Heart right ventricle (tissue), 16 donors: Measurements from ENCODE around the gene LAMC2. TPM values are rescaled to one million over a fixed set of nuclear protein-coding genes. Genes with fewer than 3 reads are reported as not detected.

ENCODE experiments used
- ATAC-seq, 8 donors: fragments of 200-7000 bp; cut with Tn5 transposase; one replicate each; pipeline ENCODE4 v1.9.1; 2020; ENCODE audit warnings: mild to moderate bottlenecking in 8 of 8, moderate library complexity in 8 of 8, moderate number of reproducible peaks in 1 of 8
- DNase-seq, 2 donors: peaks; one replicate each; pipeline ENCODE4 v3.0.0-alpha.2; 2020
- H3K27ac ChIP-seq, 10 donors: fragments of 200-600 bp; sonication (generic) in 2 of 10; one replicate each; pipeline versions ENCODE4 v1.5.0 to v1.8.0; 2020 to 2022; ENCODE audit warnings: mild to moderate bottlenecking in 3 of 10
- H3K27me3 ChIP-seq, 7 donors: fragments of 200-600 bp; one replicate each; pipeline ENCODE4 v1.8.0; 2021 to 2022; ENCODE audit warnings: mild to moderate bottlenecking in 2 of 7
- H3K36me3 ChIP-seq, 9 donors: fragments of 200-600 bp; sonication (generic) in 1 of 9; one replicate each; pipeline versions ENCODE4 v1.5.0 to v1.8.0; 2020 to 2022; ENCODE audit warnings: mild to moderate bottlenecking in 2 of 9
- H3K4me1 ChIP-seq, 9 donors: fragments of 200-600 bp; sonication (generic) in 1 of 9; one replicate each; pipeline versions ENCODE4 v1.5.0 to v1.8.0; 2020 to 2022; ENCODE audit warnings: mild to moderate bottlenecking in 4 of 9
- H3K4me3 ChIP-seq, 10 donors: fragments of 200-600 bp; sonication (generic) in 2 of 10; one replicate each; pipeline versions ENCODE4 v1.5.0 to v1.8.0; 2020 to 2022; ENCODE audit warnings: mild to moderate bottlenecking in 7 of 10, moderate library complexity in 2 of 10
- H3K9me3 ChIP-seq, 11 donors: fragments of 200-600 bp in 10 of 11; sonication (generic) in 2 of 11; one replicate each; pipeline versions ENCODE4 v1.5.0 to v1.8.0; 2013 to 2022; ENCODE audit warnings: mild to moderate bottlenecking in 2 of 11, control low read depth in 1 of 11, moderate library complexity in 1 of 11
- CTCF ChIP-seq, 9 donors: fragments of 200-600 bp; sonication (generic) in 2 of 9; IDR thresholded peaks; one replicate each; pipeline versions ENCODE4 v1.5.0 to v1.8.0; 2021 to 2022; ENCODE audit warnings: antibody characterized with exemption in 9 of 9, mild to moderate bottlenecking in 5 of 9, moderate library complexity in 1 of 9
- WGBS, 2 donors: extraction: QIAGEN DNeasy Blood & Tissue Kit; methylation state at CpG; one replicate each; pipeline ENCODE4 v1.1.7; 2013; ENCODE audit warnings: inconsistent platforms in 1 of 2; 5-methylcytosine and 5-hydroxymethylcytosine counted together
- intact Hi-C, 10 donors: fragments of 100-400 bp; cut with DNase I; formaldehyde crosslinking; loops; one replicate each; pipeline versions ENCODE4 v1.11.1 to v1.14.2; 2022
- polyA plus RNA-seq, 2 donors: library from polyadenylated mRNA; stranded (reverse); fragments of 200-250 nt; gene quantifications; one replicate each; pipeline ENCODE4 v1.2.3, GENCODE V29; 2013
- total RNA-seq, 10 donors: library from RNA; stranded (reverse); fragmentation: NEBNext Ultra II Directional in 3 of 10; extraction: Animal tissue kit (Norgen Biotek cat#: 25700) in 3 of 10; gene quantifications; one replicate each; pipeline versions ENCODE4 v1.2.1 to v1.2.4, GENCODE V29; 2021 to 2023
- donor health status: Arrhythmogenic right ventricular cardiomyopathy.
- donor health status: ischemic (EF 13 %, LVEDD 7.1; RV severe dilation, severe dysfunction).
- donor health status: healthy with polysubstance abuse.
- donor health status: DM: no; HTN: yes; CAD: no.
- donor health status: DM: no; HTN: no; CAD: no.
- donor health status: ischemic (EF 25% LVEDD 6.9; RV normal size, moderate dysfunction).
- donor health status: ischemic (EF 25% LVEDD 5.7; RV mildly dilated, moderate dysfunction).
- donor health status: healthy.
- donor health status: DM: yes; HTN: yes; CAD: no.
- donor health status: Ischemic cardiomyopathy.
- donor health status: ischemic (EF 35%, LVEDD 5.7; RV mildly dilated, moderate dysfunction).
- donor health status: nonischemic (EF 11% LVEDD 7.7; RV severe dilation, severe dysfunction).
- donor health status: DM: yes; HTN: yes; CAD: no.
- donor health status: PGD.
- donor health status: ischemic (EF 29% LVEDD 5.4; RV normal size, mild dysfunction).
- donor health status: nonischemic (EF 23%, LVEDD 6.1; RV moderate dilation, normal function).

LAMC2 gene
- total and polyA plus RNA-seq, 12 donors = 0.53 to 8.8 (median 1.6) TPM

- Histone ChIP-seq H3K27me3 (no peaks in the 10 kb centered on the region), H3K9me3 (peaks cover 0 to 8% (median 0%) of the 10 kb centered on the region in 11 donors), H3K27ac (no peak overlapping the region), H3K36me3 (no peaks in the 10 kb centered on the region), H3K4me3 (no peak overlapping the region), H3K4me1 (peaks cover 0 to 36% (median 19%) of the 10 kb centered on the region in 9 donors)
- no peak for TF ChIP-seq CTCF (IDR thresholded peaks at IDR 0.05)
- DNase-seq (no peak), ATAC-seq (no peak)
- intact Hi-C loops = loop anchor here in 1 of 10 donors (2.0 kb wide), 1 partner anchor 19 kb away; no protein-coding TSS in a partner anchor
- WGBS, 2 donors = 90 to 92% methylated on average over 1 of the region's 1 CpG
These were observed 61.9 kb downstream of the LAMC2 start for GRCh38 chr1:183247931-183248330.

GRCh38 chr1:183248989-183249691 is 63.1 kb downstream of the LAMC2 start:
- intact Hi-C loops = no loop called here
- no peaks in the 10 kb centered on the region for H3K36me3 ChIP-seq
- H3K4me1 ChIP-seq = peaks cover 0 to 24% (median 14%) of the 10 kb centered on the region in 9 donors
- peaks cover 0 to 11% (median 0%) of the 10 kb centered on the region in 11 donors for H3K9me3 ChIP-seq
- no peak overlapping the region for H3K4me3 ChIP-seq
- H3K27me3 ChIP-seq = no peaks in the 10 kb centered on the region
- no peak for ATAC-seq
- H3K27ac ChIP-seq = peak overlapping the region in 1 of 10 donors; percentile 20
- 78 to 84% methylated on average over 4 of the region's 4 CpGs for whole genome bisulfite sequencing, 2 donors
- TF ChIP-seq CTCF (IDR thresholded peaks at IDR 0.05) = no peak
- DNase-seq = no peak

GRCh38 chr1:183249941-183250452 is 63.9 kb downstream of the LAMC2 start:
- WGBS, 2 donors = 83 to 92% methylated on average over 5 of the region's 5 CpGs
- ATAC-seq (no peak), DNase-seq (no peak)
- peaks cover 0 to 16% (median 5%) of the 10 kb centered on the region in 9 donors for H3K4me1 ChIP-seq
- H3K4me3 ChIP-seq = no peak overlapping the region
- TF ChIP-seq CTCF (IDR thresholded peaks at IDR 0.05) = no peak
- H3K27me3 ChIP-seq = no peaks in the 10 kb centered on the region
- intact Hi-C loops = no loop called here
- H3K27ac ChIP-seq = no peak overlapping the region
- no peaks in the 10 kb centered on the region for H3K36me3 ChIP-seq
- peaks cover 0 to 19% (median 6%) of the 10 kb centered on the region in 11 donors for H3K9me3 ChIP-seq

- DNase-seq (no peak), ATAC-seq (no peak)
- Histone ChIP-seq H3K36me3 (no peaks in the 10 kb centered on the region), H3K4me1 (peaks cover 0 to 10% (median 0%) of the 10 kb centered on the region in 9 donors), H3K27ac (no peak overlapping the region), H3K4me3 (no peak overlapping the region), H3K9me3 (peaks cover 0 to 25% (median 9%) of the 10 kb centered on the region in 11 donors), H3K27me3 (no peaks in the 10 kb centered on the region)
- 96% methylated on average over 12 of the region's 12 CpGs for WGBS, 2 donors
- TF ChIP-seq CTCF (IDR thresholded peaks at IDR 0.05) = no peak
- intact Hi-C loops = no loop called here
These were observed 65.3 kb downstream of the LAMC2 start for GRCh38 chr1:183251101-183251958.
